Measurements from ENCODE around the gene IGSF1.

IGSF1 gene

GRCh38 chrX:131225078-131225477, 64.0 kb downstream of the IGSF1 start:
- FAIRE-seq (no peak), DNase-seq (ENCODE audit: insufficient read length) (no peak)
- TF ChIP-seq POLR2A (IDR thresholded peaks at IDR 0.05; ENCODE audit: low read depth, low read length) (no peak), TAF1 (IDR thresholded peaks at IDR 0.05; ENCODE audit: borderline replicate concordance, low read depth, low read length) (no peak), POLR2AphosphoS5 (IDR thresholded peaks at IDR 0.05; ENCODE audit: low read depth, low read length) (no peak)
